NCI-H2196 (cell line): ENCODE results near the gene AHRR.

ENCODE experiments used
- DNase-seq: peaks from one replicate; lab custom pipeline; 2025; ENCODE audit not compliant: unreplicated experiment; lab: John Stamatoyannopoulos, UW

Gene AHRR

GRCh38 chr5:438481-438981 lies 117.0 kb downstream of the AHRR start:
- DNase-seq = no peak

DNA sequence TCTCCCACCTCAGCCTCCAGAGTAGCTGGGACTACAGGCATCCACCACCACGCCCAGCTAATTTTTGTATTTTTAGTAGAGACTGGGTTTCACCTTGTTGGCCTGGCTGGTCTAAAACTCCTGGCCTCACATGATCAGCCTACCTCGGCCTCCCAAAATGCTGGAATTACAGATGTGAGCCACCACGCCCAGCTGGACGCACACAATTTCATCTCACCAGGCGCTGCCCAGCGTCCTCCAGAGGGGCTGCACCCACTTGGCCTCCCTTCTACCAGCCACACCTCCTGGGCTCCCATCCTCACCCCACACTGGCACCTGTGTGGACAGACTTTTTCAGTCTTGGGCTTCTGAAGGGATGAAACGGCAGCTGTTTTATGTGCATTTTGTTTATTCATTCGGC lies 117.7 kb downstream of the AHRR start:
- DNase-seq = no peak

GRCh38 chr5:439636-440035 lies 118.1 kb downstream of the AHRR start:
- no peak for DNase-seq

DNA sequence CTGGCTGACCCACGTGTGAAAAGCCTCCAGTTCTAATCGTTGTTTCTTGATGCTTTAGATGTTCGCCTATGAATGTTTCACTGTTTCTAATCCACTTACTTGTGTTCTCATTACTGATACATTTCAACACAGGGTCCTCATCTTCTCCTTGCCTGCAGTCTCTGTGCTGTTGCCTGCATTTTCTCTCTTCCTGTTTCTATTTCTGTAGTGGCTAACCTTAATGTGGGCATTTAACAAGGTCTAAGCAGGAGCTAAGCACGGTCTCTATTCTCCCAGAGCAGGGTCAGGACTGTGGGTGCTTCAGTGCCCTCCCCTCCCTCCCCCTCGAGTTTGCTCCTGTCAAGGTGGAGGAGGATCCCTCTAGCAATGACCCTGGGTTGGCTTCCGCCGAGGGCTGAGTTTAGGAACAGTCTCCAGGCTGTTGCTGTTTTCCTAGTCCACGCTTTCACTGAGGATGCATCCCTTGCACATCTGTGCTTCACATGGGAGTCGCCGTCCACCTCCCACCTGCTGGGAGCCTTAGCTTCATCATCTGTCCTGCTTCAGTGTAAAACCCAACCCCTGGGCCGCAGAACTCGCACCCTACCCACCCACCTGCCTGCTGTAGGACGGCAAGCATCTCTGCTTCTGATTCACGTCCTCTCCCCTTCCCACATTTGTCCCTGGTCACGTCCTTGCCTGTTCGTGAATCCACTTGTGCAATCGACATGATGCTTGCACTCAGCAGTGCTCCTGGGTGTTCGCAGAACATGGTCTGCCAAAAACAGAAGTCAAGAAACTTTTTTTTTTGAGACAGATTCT lies 119.1 kb downstream of the AHRR start:
- no peak for DNase-seq

DNA sequence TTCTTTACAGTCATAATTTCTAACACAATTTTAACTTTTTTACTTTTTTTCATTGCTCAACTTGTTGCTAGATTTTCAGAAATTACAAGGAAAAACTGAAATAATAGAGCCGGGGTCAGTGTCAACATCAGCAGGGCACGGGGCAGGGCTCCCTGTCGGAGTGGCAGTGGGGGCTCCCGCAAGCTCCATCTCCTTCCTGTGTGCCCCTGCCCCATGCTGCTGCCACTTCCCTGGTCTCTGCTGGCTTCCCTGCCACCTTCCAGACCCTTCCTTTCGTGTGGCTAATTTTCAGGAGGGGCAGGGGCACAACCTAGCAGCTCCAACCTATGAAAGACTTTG lies 120.5 kb downstream of the AHRR start:
- no peak for DNase-seq

- peak; percentile 77 for DNase-seq
These were observed 121.1 kb downstream of the AHRR start, which contains the start of gene EXOC3 for GRCh38 chr5:442335-443238. EXOC3 (plus strand) TSS chr5:443176; CDS start chr5:446206, 3,030 bp downstream.

- DNase-seq = no peak
These were observed 122.0 kb downstream of the AHRR start for GRCh38 chr5:443239-444151.

DNA sequence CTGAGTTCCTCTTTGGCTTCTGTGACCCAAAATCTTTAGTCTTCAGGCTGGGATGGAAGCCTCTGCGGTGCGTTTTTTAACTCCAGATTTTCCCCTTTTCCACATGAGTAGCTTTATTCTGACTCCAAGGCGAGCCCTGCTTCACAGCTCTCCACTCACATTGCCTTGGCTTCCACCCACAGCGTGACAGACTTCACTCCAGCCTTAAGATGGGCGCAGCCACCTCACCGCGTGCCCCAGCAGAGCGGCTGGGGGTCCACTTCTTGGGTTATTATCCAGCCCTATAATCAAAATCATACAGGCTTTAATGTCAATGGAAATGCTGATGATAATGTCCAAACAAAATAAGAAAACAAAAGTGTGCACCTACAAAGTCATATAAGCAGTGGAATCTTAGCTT lies 122.7 kb downstream of the AHRR start:
- no peak for DNase-seq

DNA sequence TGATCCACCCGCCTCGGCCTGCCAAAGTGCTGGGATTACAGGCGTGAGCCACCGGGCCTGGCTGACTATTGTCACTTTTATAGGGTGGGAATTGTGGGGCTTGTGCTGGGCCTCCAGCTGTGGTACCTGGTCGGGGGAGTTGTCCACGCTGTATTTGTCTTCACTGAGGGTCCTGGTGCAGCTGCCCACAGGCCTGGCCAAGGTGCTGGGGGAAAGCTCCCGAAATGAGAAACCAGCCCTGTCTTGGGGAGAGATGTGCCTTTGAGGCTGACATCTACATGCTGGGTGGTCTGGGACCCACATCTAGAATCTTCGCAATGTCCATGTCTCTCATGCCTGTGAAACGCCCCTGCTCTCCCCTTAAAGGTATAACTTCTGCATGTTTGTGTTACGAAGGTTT lies 124.1 kb downstream of the AHRR start:
- no peak for DNase-seq

GRCh38 chr5:446066-446882 lies 124.8 kb downstream of the AHRR start:
- no peak for DNase-seq

DNA sequence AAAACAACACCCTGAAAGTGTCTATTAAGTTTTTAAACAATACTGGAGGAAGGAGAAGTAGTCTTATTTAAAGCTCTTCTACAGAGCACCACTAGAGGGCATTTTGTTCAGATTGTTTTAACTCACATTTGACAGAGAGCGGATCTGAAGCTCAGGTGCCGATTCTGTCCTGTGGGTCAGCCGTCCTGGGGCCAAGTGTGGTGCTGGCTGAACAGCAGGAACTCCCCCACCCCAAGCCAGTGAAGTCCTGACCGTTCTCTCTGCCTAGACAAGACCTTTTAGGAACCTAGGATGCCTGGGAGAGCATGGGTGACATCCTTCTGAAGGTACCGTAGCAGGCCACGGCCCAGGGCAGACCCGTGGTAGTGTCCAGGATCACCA lies 125.4 kb downstream of the AHRR start:
- DNase-seq = peak; percentile 38

GRCh38 chr5:447501-447900 lies 126.0 kb downstream of the AHRR start:
- no peak for DNase-seq

- DNase-seq = no peak
These were observed 126.7 kb downstream of the AHRR start for GRCh38 chr5:448061-448765.

DNA sequence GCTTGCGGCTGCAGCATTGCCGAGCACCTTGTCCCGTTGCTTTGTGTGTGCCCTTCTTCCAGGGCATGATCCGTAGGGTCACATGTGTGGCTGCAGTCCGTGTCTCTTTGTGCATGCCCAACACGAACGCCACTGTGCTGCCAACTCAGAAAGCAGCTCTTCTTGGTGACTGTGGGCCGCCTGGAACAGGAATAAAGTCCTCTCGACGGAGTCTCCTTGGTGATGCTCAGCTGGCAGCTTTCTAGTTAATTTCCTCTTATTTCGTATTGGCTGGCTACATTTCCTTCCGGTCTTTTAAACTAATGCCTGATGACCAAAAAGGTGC lies 127.2 kb downstream of the AHRR start:
- DNase-seq = no peak

DNA sequence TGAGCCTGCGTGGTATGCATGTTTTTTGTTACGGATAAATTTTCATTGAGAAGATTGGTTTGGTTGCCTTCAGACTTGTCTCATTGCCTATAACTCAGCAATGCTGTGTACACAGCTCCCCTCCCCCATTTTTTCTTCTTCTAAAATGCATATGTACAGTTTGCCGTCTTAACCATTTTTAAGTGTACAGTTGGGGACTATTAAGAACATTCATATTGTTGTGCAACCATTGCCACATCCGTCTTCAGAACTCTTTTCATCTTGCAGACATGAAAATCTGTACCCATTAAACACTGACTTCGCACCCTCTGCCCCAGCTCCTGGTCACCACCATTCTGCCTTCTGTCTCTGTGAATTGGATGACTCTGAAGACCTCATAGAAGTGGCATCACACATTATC lies 127.6 kb downstream of the AHRR start:
- no peak for DNase-seq

GRCh38 chr5:451587-452458 lies 130.3 kb downstream of the AHRR start:
- DNase-seq = no peak

DNA sequence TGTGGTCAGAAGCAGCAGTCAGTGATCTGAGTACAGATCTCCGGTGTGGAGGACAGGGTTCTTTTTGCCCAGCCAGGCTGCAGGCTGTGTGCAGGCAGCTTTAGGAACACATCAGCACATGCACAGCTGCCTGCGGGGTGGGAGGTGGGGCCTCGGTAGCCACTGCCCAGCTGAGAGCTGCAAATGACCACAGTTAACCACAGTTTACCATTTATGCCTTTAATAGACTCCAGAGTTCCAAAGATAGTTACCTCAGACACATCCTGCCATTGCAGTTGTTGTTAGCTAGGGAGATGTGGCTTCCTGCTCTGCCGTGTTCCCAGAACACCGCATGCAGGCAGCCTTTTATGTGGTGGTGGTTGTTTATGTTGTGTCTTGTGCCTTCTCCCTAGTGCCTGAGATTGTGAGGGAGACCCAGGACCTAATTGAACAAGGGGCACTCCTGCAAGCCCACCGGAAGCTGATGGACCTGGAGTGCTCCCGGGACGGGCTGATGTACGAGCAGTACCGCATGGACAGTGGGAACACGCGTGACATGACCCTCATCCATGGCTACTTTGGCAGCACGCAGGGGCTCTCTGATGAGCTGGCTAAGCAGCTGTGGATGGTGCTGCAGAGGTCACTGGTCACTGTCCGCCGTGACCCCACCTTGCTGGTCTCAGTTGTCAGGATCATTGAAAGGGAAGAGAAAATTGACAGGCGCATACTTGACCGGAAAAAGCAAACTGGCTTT lies 131.6 kb downstream of the AHRR start:
- DNase-seq = no peak
